Measurements from ENCODE around the gene ZSCAN16. TPM values are rescaled to one million over a fixed set of nuclear protein-coding genes. Genes with fewer than 3 reads are reported as not detected.

The ZSCAN16 gene
- total and polyA plus RNA-seq, 2 donors (not counting 1 experiment from before 2014, with no cell fraction given): 5.4 to 15.4 TPM

DNA sequence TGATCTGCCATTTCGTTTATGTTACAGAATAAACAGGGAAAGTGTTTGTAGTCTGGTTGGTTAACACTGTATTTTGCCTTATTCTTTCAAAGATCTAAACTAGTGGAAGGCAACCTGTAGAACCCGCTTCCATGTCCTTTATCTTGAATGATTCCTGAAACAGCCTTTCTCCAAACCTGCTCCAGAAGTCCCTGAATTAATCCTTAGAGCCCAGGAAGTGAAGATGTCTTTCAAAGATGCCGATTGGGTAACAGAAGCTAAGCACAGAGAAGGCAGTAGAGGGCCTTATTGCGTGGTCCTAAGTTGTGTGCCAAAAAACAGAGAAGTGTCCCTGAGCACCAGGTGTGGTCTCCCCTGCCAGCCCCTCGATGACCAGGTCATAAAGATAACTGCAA, 19.2 kb upstream of the ZSCAN16 start:
- H4K20me1 ChIP-seq (ENCODE audit: control insufficient read depth, insufficient read depth, low read length, poor library complexity, severe bottlenecking): no peaks in the 10 kb centered on the region
- ATAC-seq (ENCODE audit: low read depth): no peak
- CTCF ChIA-PET: interaction anchor here (0.9 to 2.7 kb wide), 14 partner anchors 17 to 928 kb away, joined by 3 to 25 read pairs (median 5); partner anchors contain the start of genes ZKSCAN3, ZKSCAN4 and ZSCAN16
- Mint-ChIP-seq H3K9me3 (ENCODE audit: insufficient read depth) (no peaks in the 10 kb centered on the region), H3K27me3 (peaks cover 6% of the 10 kb centered on the region), H3K27ac (peak overlapping the region; percentile 96), H3K4me1 (peaks cover 13% of the 10 kb centered on the region), H3K4me3 (peak overlapping the region; percentile 95)
- peak overlapping the region; percentile 95 for H2AFZ ChIP-seq (ENCODE audit: insufficient read depth, low read depth, low read length, poor library complexity, severe bottlenecking)
- no peak for DNase-seq
- POLR2A ChIA-PET: interaction anchor here (0.7 to 1.9 kb wide), 11 partner anchors 20 to 267 kb away, joined by 3 to 12 read pairs (median 5); partner anchors contain the start of genes ZKSCAN4, ZKSCAN8, ZNF165 and ZSCAN16
- peak overlapping the region; percentile 69 to 78 (median 74) for H3K4me3 ChIP-seq (ENCODE audit: control extremely low read depth in 1 of 5, extremely low read depth in 1 of 5, insufficient read depth in 1 of 5, low read depth in 2 of 5, low read length in 4 of 5)
- H3K27ac ChIP-seq (ENCODE audit: low read length in 2 of 2): peak overlapping the region; percentile 87 to 93
- TF ChIP-seq EZH2 (IDR thresholded peaks at IDR 0.05; ENCODE audit: borderline replicate concordance, insufficient read depth, low read depth, low read length, poor library complexity, severe bottlenecking): no peak
- TF ChIP-seq CTCF (IDR thresholded peaks at IDR 0.05): no peak
- WGBS (ENCODE audit: insufficient coverage): 44% methylated on average over 3 of the region's 5 CpGs
- no peaks in the 10 kb centered on the region for H3K27me3 ChIP-seq (replicated peaks in 1 of 4; ENCODE audit: control extremely low read depth in 1 of 4, control insufficient read depth in 3 of 4, insufficient read depth in 4 of 4, low read length in 3 of 4)
- H3K79me2 ChIP-seq (ENCODE audit: control insufficient read depth, insufficient read depth, low read length): no peaks in the 10 kb centered on the region
- H3K4me2 ChIP-seq (replicated peaks; ENCODE audit: low read depth, low read length, poor library complexity, severe bottlenecking): peak overlapping the region; percentile 83
- H3K4me1 ChIP-seq (ENCODE audit: control insufficient read depth in 2 of 2, insufficient read depth in 2 of 2, low read length in 2 of 2): peaks cover 5 to 7% of the 10 kb centered on the region in 2 donors
- H3K9ac ChIP-seq (ENCODE audit: low read length): peak overlapping the region; percentile 84
- intact Hi-C loops (cut with micrococcal nuclease): loop anchor here (2.0 kb wide), 1 partner anchor 202 kb away; no protein-coding TSS in a partner anchor
- H3K36me3 ChIP-seq (replicated peaks in 1 of 2; ENCODE audit: control extremely low read depth in 1 of 2, control insufficient read depth in 1 of 2, extremely low read depth in 1 of 2, insufficient read depth in 2 of 2, low read length in 1 of 2): no peaks in the 10 kb centered on the region
- H3K9me3 ChIP-seq (ENCODE audit: control extremely low read depth in 1 of 3, control insufficient read depth in 2 of 3, insufficient read depth in 1 of 3, low read length in 2 of 3): no peaks in the 10 kb centered on the region

GRCh38 chr6:28107506-28107905, 16.9 kb upstream of the ZSCAN16 start:
- H3K36me3 ChIP-seq (replicated peaks in 1 of 2; ENCODE audit: control extremely low read depth in 1 of 2, control insufficient read depth in 1 of 2, extremely low read depth in 1 of 2, insufficient read depth in 2 of 2, low read length in 1 of 2): no peaks in the 10 kb centered on the region
- no peak overlapping the region for H3K9ac ChIP-seq (ENCODE audit: low read length)
- H3K27me3 Mint-ChIP-seq: peaks cover 6% of the 10 kb centered on the region
- H3K4me2 ChIP-seq (replicated peaks; ENCODE audit: low read depth, low read length, poor library complexity, severe bottlenecking): no peak overlapping the region
- ChIA-PET CTCF (interaction anchor here (1.4 kb wide), 1 partner anchor 27 kb away, joined by 3 read pairs; the partner anchor contains the start of gene ZNF165), POLR2A (interaction anchor here (0.6 kb wide), 1 partner anchor 117 kb away, joined by 6 read pairs; no protein-coding TSS in a partner anchor)
- no peak for ATAC-seq (ENCODE audit: low read depth)
- no peak overlapping the region for H3K4me3 Mint-ChIP-seq
- TF ChIP-seq EZH2 (IDR thresholded peaks at IDR 0.05; ENCODE audit: borderline replicate concordance, insufficient read depth, low read depth, low read length, poor library complexity, severe bottlenecking) (no peak), CTCF (IDR thresholded peaks at IDR 0.05) (no peak)
- H3K27ac Mint-ChIP-seq: no peak overlapping the region
- H3K4me1 ChIP-seq (ENCODE audit: control insufficient read depth in 2 of 2, insufficient read depth in 2 of 2, low read length in 2 of 2): peaks cover 5 to 7% of the 10 kb centered on the region in 2 donors
- H3K4me1 Mint-ChIP-seq: peaks cover 13% of the 10 kb centered on the region
- no peak overlapping the region for H3K27ac ChIP-seq (ENCODE audit: low read length in 2 of 2)
- no peaks in the 10 kb centered on the region for H3K9me3 ChIP-seq (ENCODE audit: control extremely low read depth in 1 of 3, control insufficient read depth in 2 of 3, insufficient read depth in 1 of 3, low read length in 2 of 3)
- H3K4me3 ChIP-seq (ENCODE audit: control extremely low read depth in 1 of 5, extremely low read depth in 1 of 5, insufficient read depth in 1 of 5, low read depth in 2 of 5, low read length in 4 of 5): no peak overlapping the region
- WGBS (ENCODE audit: insufficient coverage): 100% methylated on average over 3 of the region's 3 CpGs
- no peaks in the 10 kb centered on the region for H3K9me3 Mint-ChIP-seq (ENCODE audit: insufficient read depth)
- H4K20me1 ChIP-seq (ENCODE audit: control insufficient read depth, insufficient read depth, low read length, poor library complexity, severe bottlenecking): no peaks in the 10 kb centered on the region
- H3K79me2 ChIP-seq (ENCODE audit: control insufficient read depth, insufficient read depth, low read length): no peaks in the 10 kb centered on the region
- intact Hi-C loops (cut with micrococcal nuclease): no loop called here
- no peak overlapping the region for H2AFZ ChIP-seq (ENCODE audit: insufficient read depth, low read depth, low read length, poor library complexity, severe bottlenecking)
- DNase-seq: no peak
- no peaks in the 10 kb centered on the region for H3K27me3 ChIP-seq (replicated peaks in 1 of 4; ENCODE audit: control extremely low read depth in 1 of 4, control insufficient read depth in 3 of 4, insufficient read depth in 4 of 4, low read length in 3 of 4)

All from B cell (primary cell).